ENCODE results near the gene SUMF1. TPM values are rescaled to one million over a fixed set of nuclear protein-coding genes. Genes with fewer than 3 reads are reported as not detected.

Gene SUMF1
- 29.3 TPM for polyA plus RNA-seq
- long read RNA-seq, donor 1, transcript SUMF1-201 (9 exons, 2,159 nt) = major isoform, 14 of 17 reads
- long read RNA-seq, donor 1, partial matches to known transcripts = 0 of 17 reads
- long read RNA-seq, donor 1, other reads (novel, unspliced or antisense) = 0 of 17 reads
- long read RNA-seq, donor 2, transcript SUMF1-201 (9 exons, 2,159 nt) = major isoform, 23 of 23 reads
- long read RNA-seq, donor 2, partial matches to known transcripts = 0 of 23 reads
- long read RNA-seq, donor 2, other reads (novel, unspliced or antisense) = 0 of 23 reads
- long read RNA-seq, donor 3 = 0 reads
- long read RNA-seq, donor 4, partial matches to known transcripts = 0 of 2 reads
- long read RNA-seq, donor 4, other reads (novel, unspliced or antisense) = 0 of 2 reads
- long read RNA-seq, donor 5, transcript SUMF1-201 (9 exons, 2,159 nt) = major isoform, 17 of 26 reads
- long read RNA-seq, donor 5, partial matches to known transcripts = 0 of 26 reads
- long read RNA-seq, donor 5, other reads (novel, unspliced or antisense) = 8 of 26 reads
- long read RNA-seq, donor 6, transcript SUMF1-201 (9 exons, 2,159 nt) = major isoform, 14 of 15 reads
- long read RNA-seq, donor 6, partial matches to known transcripts = 0 of 15 reads
- long read RNA-seq, donor 6, other reads (novel, unspliced or antisense) = 0 of 15 reads
- long read RNA-seq, donor 7, transcript SUMF1-201 (9 exons, 2,159 nt) = major isoform, 5 of 20 reads
- long read RNA-seq, donor 7, partial matches to known transcripts = 15 of 20 reads
- long read RNA-seq, donor 7, other reads (novel, unspliced or antisense) = 0 of 20 reads
- long read RNA-seq, donor 8, transcript SUMF1-201 (9 exons, 2,159 nt) = major isoform, 16 of 25 reads
- long read RNA-seq, donor 8, partial matches to known transcripts = 0 of 25 reads
- long read RNA-seq, donor 8, other reads (novel, unspliced or antisense) = 8 of 25 reads
- long read RNA-seq, donor 9, transcript SUMF1-201 (9 exons, 2,159 nt) = major isoform, 23 of 30 reads
- long read RNA-seq, donor 9, partial matches to known transcripts = 7 of 30 reads
- long read RNA-seq, donor 9, other reads (novel, unspliced or antisense) = 0 of 30 reads
- long read RNA-seq, donor 10, transcript SUMF1-201 (9 exons, 2,159 nt) = major isoform, 26 of 36 reads
- long read RNA-seq, donor 10, partial matches to known transcripts = 9 of 36 reads
- long read RNA-seq, donor 10, other reads (novel, unspliced or antisense) = 0 of 36 reads
- long read RNA-seq, donor 11, transcript SUMF1-201 (9 exons, 2,159 nt) = major isoform, 15 of 16 reads
- long read RNA-seq, donor 11, partial matches to known transcripts = 0 of 16 reads
- long read RNA-seq, donor 11, other reads (novel, unspliced or antisense) = 0 of 16 reads

GRCh38 chr3:4466741-4467521, at the start of gene SUMF1:
TSS of gene SUMF1 (minus strand) at chr3:4467269. CDS start at chr3:4467245, 24 bp downstream.
- Histone ChIP-seq H3K4me3 (ENCODE audit: low read length) (peak within 1 kb of the TSS; percentile 85), H3K27ac (ENCODE audit: low read length) (peak within 1 kb of the TSS; percentile 87), H3K27me3 (ENCODE audit: control insufficient read depth, insufficient read depth, low read length) (peaks cover 8% of the 10 kb centered on the region), H3K9me3 (ENCODE audit: control insufficient read depth, low read depth, low read length) (no peaks in the 10 kb centered on the region), H3K36me3 (ENCODE audit: control insufficient read depth, insufficient read depth, low read length) (no peaks in the 10 kb centered on the region), H3K4me1 (ENCODE audit: control insufficient read depth, insufficient read depth, low read length) (peaks cover 3% of the 10 kb centered on the region)
- DNase-seq = peak; percentile 76 to 88
- no CpG with 5 or more reads among the region's 47 CpGs for WGBS (ENCODE audit: insufficient coverage, low lambda C conversion rate)

- no peak overlapping the region for H3K4me3 ChIP-seq (ENCODE audit: low read length)
- H3K27ac ChIP-seq (ENCODE audit: low read length) = no peak overlapping the region
- H3K36me3 ChIP-seq (ENCODE audit: control insufficient read depth, insufficient read depth, low read length) = no peaks in the 10 kb centered on the region
- no peaks in the 10 kb centered on the region for H3K4me1 ChIP-seq (ENCODE audit: control insufficient read depth, insufficient read depth, low read length)
- H3K27me3 ChIP-seq (ENCODE audit: control insufficient read depth, insufficient read depth, low read length) = no peaks in the 10 kb centered on the region
- no peaks in the 10 kb centered on the region for H3K9me3 ChIP-seq (ENCODE audit: control insufficient read depth, low read depth, low read length)
- 92% methylated on average over 3 of the region's 7 CpGs for WGBS (ENCODE audit: insufficient coverage, low lambda C conversion rate)
- no peak for DNase-seq
Measured at GRCh38 chr3:4515916-4516579, 49.0 kb upstream of the SUMF1 start.

DNA sequence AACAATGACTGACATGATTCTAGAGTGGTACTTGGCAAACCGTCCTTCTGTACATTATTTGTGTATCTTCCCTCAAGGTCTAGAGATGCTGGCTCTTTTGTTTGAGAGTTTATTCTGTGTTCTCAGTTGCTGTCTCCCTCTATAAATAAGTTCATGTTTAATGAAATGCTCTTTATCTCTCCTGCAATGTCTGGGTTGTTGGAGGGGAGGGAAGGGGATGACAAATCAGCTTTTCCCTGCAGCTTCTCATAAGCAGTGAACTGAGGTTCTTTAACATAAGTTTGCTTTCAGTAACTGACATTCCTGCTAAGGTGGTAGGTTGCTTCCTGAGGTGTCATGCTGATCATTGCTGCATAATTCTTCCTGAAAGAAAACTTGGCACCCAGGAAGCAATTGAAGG, 47.8 kb upstream of the SUMF1 start:
- Histone ChIP-seq H3K4me1 (ENCODE audit: control insufficient read depth, insufficient read depth, low read length) (no peaks in the 10 kb centered on the region), H3K4me3 (ENCODE audit: low read length) (no peak overlapping the region), H3K9me3 (ENCODE audit: control insufficient read depth, low read depth, low read length) (no peaks in the 10 kb centered on the region), H3K36me3 (ENCODE audit: control insufficient read depth, insufficient read depth, low read length) (no peaks in the 10 kb centered on the region), H3K27me3 (ENCODE audit: control insufficient read depth, insufficient read depth, low read length) (no peaks in the 10 kb centered on the region), H3K27ac (ENCODE audit: low read length) (no peak overlapping the region)
- WGBS (ENCODE audit: insufficient coverage, low lambda C conversion rate) = no CpG with 5 or more reads among the region's 1 CpG
- no peak for DNase-seq

GRCh38 chr3:4514321-4514720, 47.3 kb upstream of the SUMF1 start:
- H3K27me3 ChIP-seq (ENCODE audit: control insufficient read depth, insufficient read depth, low read length) = no peaks in the 10 kb centered on the region
- H3K9me3 ChIP-seq (ENCODE audit: control insufficient read depth, low read depth, low read length) = no peaks in the 10 kb centered on the region
- no peaks in the 10 kb centered on the region for H3K36me3 ChIP-seq (ENCODE audit: control insufficient read depth, insufficient read depth, low read length)
- H3K4me3 ChIP-seq (ENCODE audit: low read length) = no peak overlapping the region
- DNase-seq = no peak
- no peak overlapping the region for H3K27ac ChIP-seq (ENCODE audit: low read length)
- WGBS (ENCODE audit: insufficient coverage, low lambda C conversion rate) = no CpG with 5 or more reads among the region's 5 CpGs
- H3K4me1 ChIP-seq (ENCODE audit: control insufficient read depth, insufficient read depth, low read length) = no peaks in the 10 kb centered on the region

- Histone ChIP-seq H3K27me3 (ENCODE audit: control insufficient read depth, insufficient read depth, low read length) (no peaks in the 10 kb centered on the region), H3K36me3 (ENCODE audit: control insufficient read depth, insufficient read depth, low read length) (no peaks in the 10 kb centered on the region), H3K4me3 (ENCODE audit: low read length) (no peak overlapping the region), H3K4me1 (ENCODE audit: control insufficient read depth, insufficient read depth, low read length) (no peaks in the 10 kb centered on the region), H3K9me3 (ENCODE audit: control insufficient read depth, low read depth, low read length) (no peaks in the 10 kb centered on the region), H3K27ac (ENCODE audit: low read length) (no peak overlapping the region)
- 80% methylated on average over 1 of the region's 15 CpGs for WGBS (ENCODE audit: insufficient coverage, low lambda C conversion rate)
- no peak for DNase-seq
Measured at GRCh38 chr3:4512895-4513616, 46.0 kb upstream of the SUMF1 start.

GRCh38 chr3:4511491-4512262, 44.6 kb upstream of the SUMF1 start:
- DNase-seq = no peak
- H3K4me3 ChIP-seq (ENCODE audit: low read length) = no peak overlapping the region
- H3K27me3 ChIP-seq (ENCODE audit: control insufficient read depth, insufficient read depth, low read length) = no peaks in the 10 kb centered on the region
- no peaks in the 10 kb centered on the region for H3K9me3 ChIP-seq (ENCODE audit: control insufficient read depth, low read depth, low read length)
- H3K4me1 ChIP-seq (ENCODE audit: control insufficient read depth, insufficient read depth, low read length) = no peaks in the 10 kb centered on the region
- H3K27ac ChIP-seq (ENCODE audit: low read length) = no peak overlapping the region
- whole genome bisulfite sequencing (ENCODE audit: insufficient coverage, low lambda C conversion rate) = no CpG with 5 or more reads among the region's 7 CpGs
- no peaks in the 10 kb centered on the region for H3K36me3 ChIP-seq (ENCODE audit: control insufficient read depth, insufficient read depth, low read length)

DNA sequence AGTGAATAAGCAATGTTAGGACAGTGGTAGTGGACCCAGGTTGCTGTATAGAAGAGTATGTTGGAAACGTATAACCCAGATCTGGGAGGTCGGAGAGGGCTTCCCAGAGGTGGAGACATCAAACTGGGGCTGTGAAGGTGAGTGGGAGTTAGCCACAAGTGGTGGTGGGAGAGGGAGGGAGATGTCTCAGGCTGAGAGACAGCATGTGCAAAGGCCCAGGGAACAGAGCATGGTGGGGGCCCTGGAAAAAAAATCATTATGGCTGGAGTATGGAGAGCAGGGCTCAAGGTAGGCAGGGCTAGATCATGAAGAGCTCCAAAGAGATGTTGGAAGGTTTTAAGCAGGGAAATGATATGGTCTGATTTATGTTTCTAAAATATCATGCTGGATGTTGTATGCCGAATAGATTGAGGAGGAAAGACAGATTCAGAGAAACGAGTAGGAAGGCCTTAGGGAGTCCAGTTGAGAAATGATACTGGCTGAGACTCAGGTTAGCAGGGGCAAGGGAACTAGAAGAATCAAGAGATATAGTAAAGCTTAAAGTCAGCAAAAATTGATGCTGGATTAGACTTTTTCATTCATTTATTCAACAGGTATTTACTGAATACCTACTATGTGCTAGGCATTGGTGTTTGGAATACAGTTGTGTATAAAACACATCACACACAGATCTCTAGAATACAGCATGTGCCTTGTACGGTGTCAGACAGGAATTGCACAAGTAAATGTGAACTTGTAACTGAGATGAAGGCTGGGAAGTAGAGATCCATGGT, 43.1 kb upstream of the SUMF1 start:
- Histone ChIP-seq H3K4me3 (ENCODE audit: low read length) (no peak overlapping the region), H3K4me1 (ENCODE audit: control insufficient read depth, insufficient read depth, low read length) (no peaks in the 10 kb centered on the region), H3K27ac (ENCODE audit: low read length) (no peak overlapping the region), H3K9me3 (ENCODE audit: control insufficient read depth, low read depth, low read length) (no peaks in the 10 kb centered on the region), H3K27me3 (ENCODE audit: control insufficient read depth, insufficient read depth, low read length) (no peaks in the 10 kb centered on the region), H3K36me3 (ENCODE audit: control insufficient read depth, insufficient read depth, low read length) (no peaks in the 10 kb centered on the region)
- 89% methylated on average over 2 of the region's 5 CpGs for WGBS (ENCODE audit: insufficient coverage, low lambda C conversion rate)
- no peak for DNase-seq

DNA sequence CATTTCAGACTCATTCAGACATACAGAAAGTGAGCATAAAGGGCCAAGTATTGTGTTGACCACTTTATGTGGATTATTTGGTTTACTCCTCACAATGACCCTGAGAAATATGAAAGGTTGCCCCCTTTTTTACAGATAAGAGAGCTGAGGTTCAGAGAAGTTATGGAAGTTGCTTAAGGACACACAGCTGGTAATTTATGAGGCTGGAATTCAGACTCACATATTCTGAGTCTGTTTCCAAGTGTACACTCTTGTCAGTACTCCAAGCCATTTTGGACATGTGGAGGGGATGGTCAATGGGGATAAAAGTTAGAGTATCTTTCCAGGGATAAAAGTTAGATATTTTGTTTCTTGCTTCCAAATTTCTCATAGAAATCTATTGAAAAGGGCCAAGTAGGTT, 42.0 kb upstream of the SUMF1 start:
- Histone ChIP-seq H3K4me3 (ENCODE audit: low read length) (no peak overlapping the region), H3K4me1 (ENCODE audit: control insufficient read depth, insufficient read depth, low read length) (peaks cover 3% of the 10 kb centered on the region), H3K27me3 (ENCODE audit: control insufficient read depth, insufficient read depth, low read length) (no peaks in the 10 kb centered on the region), H3K27ac (ENCODE audit: low read length) (no peak overlapping the region), H3K9me3 (ENCODE audit: control insufficient read depth, low read depth, low read length) (no peaks in the 10 kb centered on the region), H3K36me3 (ENCODE audit: control insufficient read depth, insufficient read depth, low read length) (no peaks in the 10 kb centered on the region)
- no peak for DNase-seq

All from large intestine (tissue), 12 donors.